Colonic mucosa (tissue), 4 donors: Measurements from ENCODE around the gene XPA. TPM values are rescaled to one million over a fixed set of nuclear protein-coding genes. Genes with fewer than 3 reads are reported as not detected.
"Not testable (repeated sequence)": the region's sequence is repeated elsewhere in the genome, so short reads cannot be mapped to it uniquely, and the experiment has no call there.

Experiments
- DNase-seq: peaks from one replicate; pipeline ENCODE4 v3.0.0-alpha.2; 2020
- H3K27ac ChIP-seq: fragments of 200-600 bp; one replicate; pipeline ENCODE4 v1.8.0; 2021
- H3K27me3 ChIP-seq: fragments of 200-600 bp; one replicate; pipeline ENCODE4 v1.8.0; 2021
- H3K36me3 ChIP-seq: fragments of 200-600 bp; one replicate; pipeline ENCODE4 v1.8.0; 2021
- H3K4me1 ChIP-seq: fragments of 200-600 bp; one replicate; pipeline ENCODE4 v1.8.0; 2021; ENCODE audit warnings: mild to moderate bottlenecking
- H3K4me3 ChIP-seq: fragments of 200-600 bp; one replicate; pipeline ENCODE4 v1.8.0; 2021
- H3K9ac ChIP-seq, 2 donors: one replicate each; pipeline ENCODE4 v1.7.0; 2013; ENCODE audit warnings: control low read depth in 2 of 2, low read depth in 2 of 2, low read length in 2 of 2
- H3K9me3 ChIP-seq: fragments of 200-600 bp; one replicate; pipeline ENCODE4 v1.8.0; 2021
- CTCF ChIP-seq: fragments of 200-600 bp; IDR thresholded peaks from one replicate; pipeline ENCODE4 v1.8.0; 2022; ENCODE audit warnings: antibody characterized with exemption, mild to moderate bottlenecking
- intact Hi-C: fragments of 100-400 bp; cut with DNase I; formaldehyde crosslinking; loops from one replicate; pipeline ENCODE4 v1.14.1; 2022
- total RNA-seq, 2 donors: library from RNA; stranded (reverse); fragmentation: NEBNext Ultra II Directional in 1 of 2; extraction: Animal tissue kit (Norgen Biotek cat#: 25700) in 1 of 2; gene quantifications; one replicate each; pipeline ENCODE4 v1.2.1, GENCODE V29; 2021
- donor health status: healthy.
- donor health status: DM: no; HTN: no; CAD: no.
- donor health status: DM: no; HTN: no; CAD: no.

Gene XPA
- 1 to 10 TPM; 7.0 to 8.0 TPM for total RNA-seq

- Histone ChIP-seq H3K27ac (peak within 1 kb of the TSS; percentile 90), H3K4me3 (peak within 1 kb of the TSS; percentile 80), H3K27me3 (no peaks in the 10 kb centered on the region), H3K4me1 (peaks cover 16% of the 10 kb centered on the region), H3K36me3 (no peaks in the 10 kb centered on the region), H3K9ac (peak within 1 kb of the TSS; percentile 93 to 97), H3K9me3 (no peaks in the 10 kb centered on the region)
- no peak for TF ChIP-seq CTCF
- intact Hi-C loops, result no loop called here
- peak; percentile 97 for DNase-seq
Observed at GRCh38 chr9:97696803-97697601, at the start of gene XPA. XPA (minus strand) TSS chr9:97697340; CDS start chr9:97697292, 48 bp downstream.

- Histone ChIP-seq H3K9ac (no peak overlapping the region), H3K27me3 (peaks cover 8% of the 10 kb centered on the region), H3K27ac (no peak overlapping the region), H3K36me3 (no peaks in the 10 kb centered on the region), H3K4me3 (no peak overlapping the region), H3K4me1 (no peaks in the 10 kb centered on the region), H3K9me3 (no peaks in the 10 kb centered on the region)
- DNase-seq, result no peak
- intact Hi-C loops, result no loop called here
- no peak for TF ChIP-seq CTCF
Observed at GRCh38 chr9:97744710-97745708, 47.9 kb upstream of the XPA start.

- H3K4me1 ChIP-seq, H3K36me3 ChIP-seq, H3K27me3 ChIP-seq, H3K9ac ChIP-seq, H3K9me3 ChIP-seq, H3K27ac ChIP-seq, intact Hi-C loops, H3K4me3 ChIP-seq, DNase-seq: not testable (repeated sequence)
Observed at GRCh38 chr9:97744025-97744424, 46.9 kb upstream of the XPA start.

GRCh38 chr9:97742545-97742944, 45.4 kb upstream of the XPA start:
- no peak for TF ChIP-seq CTCF
- no peak overlapping the region for H3K27ac ChIP-seq
- H3K4me3 ChIP-seq, result no peak overlapping the region
- peaks cover 8% of the 10 kb centered on the region for H3K27me3 ChIP-seq
- no peak overlapping the region for H3K9ac ChIP-seq
- intact Hi-C loops, result no loop called here
- no peaks in the 10 kb centered on the region for H3K36me3 ChIP-seq
- DNase-seq, result no peak
- no peaks in the 10 kb centered on the region for H3K4me1 ChIP-seq
- no peaks in the 10 kb centered on the region for H3K9me3 ChIP-seq

- H3K9me3 ChIP-seq, result no peaks in the 10 kb centered on the region
- no peak for TF ChIP-seq CTCF
- H3K27ac ChIP-seq, result no peak overlapping the region
- no peak overlapping the region for H3K9ac ChIP-seq
- no peaks in the 10 kb centered on the region for H3K36me3 ChIP-seq
- H3K27me3 ChIP-seq, result peaks cover 8% of the 10 kb centered on the region
- intact Hi-C loops, result no loop called here
- no peaks in the 10 kb centered on the region for H3K4me1 ChIP-seq
- peak overlapping the region; percentile 29 for H3K4me3 ChIP-seq
- DNase-seq, result no peak
Observed at GRCh38 chr9:97741947-97742346, 44.8 kb upstream of the XPA start.
